GM10266 (cell line): Measurements from ENCODE around the gene DYNC2I2.
"Not testable (repeated sequence)": the region's sequence is repeated elsewhere in the genome, so short reads cannot be mapped to it uniquely, and the experiment has no call there.

Experiments used
- DNase-seq: peaks from one replicate; pipeline ENCODE4 v3.0.0; 2012; ENCODE audit errors: extremely low spot score
- CTCF ChIP-seq: IDR thresholded peaks from 2 replicates; pipeline ENCODE4 v1.5.1; 2012; ENCODE audit warnings: mild to moderate bottlenecking, low read depth; ENCODE audit not compliant: control insufficient read depth, insufficient read depth; ENCODE audit errors: missing control alignments

DYNC2I2 gene

GRCh38 chr9:128587453-128587852 is 69.2 kb downstream of the DYNC2I2 start:
- DNase-seq, result peak; percentile 18
- no peak for TF ChIP-seq CTCF

- DNase-seq, result not testable (repeated sequence)
Observed at GRCh38 chr9:128586934-128587333, 69.7 kb downstream of the DYNC2I2 start.

- not testable (repeated sequence) for DNase-seq
Observed at GRCh38 chr9:128585155-128585554, 71.5 kb downstream of the DYNC2I2 start.
